NCI-H1417 treated with DMSO at 0.1 percent for 48 hours (cell line): ENCODE results near the gene MGAT5.

Experiments used
- DNase-seq: peaks from one replicate; lab custom pipeline; 2025; lab: John Stamatoyannopoulos, UW

The MGAT5 gene

DNA sequence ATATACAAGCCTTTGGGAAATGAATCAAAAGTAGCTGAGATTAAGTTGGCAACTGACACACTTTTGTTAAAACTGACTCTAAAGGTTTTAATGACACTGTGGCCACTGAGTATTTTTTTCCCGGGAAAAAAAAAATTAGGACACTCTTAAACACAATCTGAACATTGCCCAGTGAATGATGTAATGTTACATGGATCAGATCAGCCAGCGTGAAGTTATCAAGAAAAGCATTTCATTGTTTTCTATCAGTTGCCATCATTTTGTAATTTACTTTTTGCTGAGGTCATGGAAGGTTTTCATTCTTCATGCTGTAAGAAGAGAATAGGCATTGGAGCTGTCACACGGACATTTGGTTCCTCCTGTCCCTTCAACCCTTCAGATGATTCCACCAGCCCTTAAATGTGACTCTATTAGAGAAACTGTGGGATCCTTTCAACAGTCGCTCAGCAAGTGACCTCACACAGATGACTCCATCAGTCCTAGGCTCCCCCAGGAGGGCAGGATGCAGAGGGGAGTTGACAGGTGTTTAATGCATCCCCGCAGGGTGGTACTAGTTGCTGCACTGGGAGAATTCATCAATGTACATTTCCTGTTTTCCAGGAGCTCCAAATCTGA is 164.2 kb downstream of the MGAT5 start:
- DNase-seq = no peak

DNA sequence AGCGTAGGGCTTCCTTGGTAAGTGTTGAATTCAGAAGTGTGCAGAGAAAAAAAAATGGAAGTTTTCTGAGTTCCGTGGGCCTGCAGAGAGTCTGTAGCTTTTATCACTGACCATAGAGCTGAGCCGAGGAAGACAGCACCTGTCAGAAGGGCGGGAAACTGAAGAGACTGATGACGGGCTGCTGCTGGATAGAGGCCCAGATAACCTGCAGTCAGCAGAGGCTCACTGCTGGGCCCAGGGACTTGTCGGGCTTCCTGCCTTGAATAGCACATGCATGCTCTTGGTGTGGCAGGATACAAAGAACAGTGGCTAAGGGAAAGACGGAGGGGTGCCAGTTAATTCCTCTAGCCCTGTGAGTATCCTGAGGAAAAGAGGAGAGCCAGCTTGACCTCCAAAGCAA is 166.4 kb downstream of the MGAT5 start:
- no peak for DNase-seq

DNA sequence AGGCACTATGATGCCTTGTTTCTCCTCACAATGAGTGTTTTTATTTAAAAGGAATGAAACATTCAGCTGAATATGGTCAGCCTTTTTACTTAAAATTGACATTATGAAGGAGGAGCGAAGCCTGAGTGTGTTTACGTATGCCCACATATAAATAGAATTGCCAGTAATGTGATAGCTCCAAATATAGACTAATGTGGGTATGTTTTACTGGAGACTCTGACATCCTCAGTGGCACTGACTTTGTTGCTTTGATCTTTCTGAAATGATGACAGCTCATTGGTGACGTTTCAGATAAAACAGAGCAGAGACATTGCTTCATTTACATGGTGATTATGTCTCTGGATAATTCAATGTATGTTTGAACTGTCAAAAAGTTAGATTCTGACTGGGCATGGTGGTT is 167.0 kb downstream of the MGAT5 start:
- no peak for DNase-seq

DNA sequence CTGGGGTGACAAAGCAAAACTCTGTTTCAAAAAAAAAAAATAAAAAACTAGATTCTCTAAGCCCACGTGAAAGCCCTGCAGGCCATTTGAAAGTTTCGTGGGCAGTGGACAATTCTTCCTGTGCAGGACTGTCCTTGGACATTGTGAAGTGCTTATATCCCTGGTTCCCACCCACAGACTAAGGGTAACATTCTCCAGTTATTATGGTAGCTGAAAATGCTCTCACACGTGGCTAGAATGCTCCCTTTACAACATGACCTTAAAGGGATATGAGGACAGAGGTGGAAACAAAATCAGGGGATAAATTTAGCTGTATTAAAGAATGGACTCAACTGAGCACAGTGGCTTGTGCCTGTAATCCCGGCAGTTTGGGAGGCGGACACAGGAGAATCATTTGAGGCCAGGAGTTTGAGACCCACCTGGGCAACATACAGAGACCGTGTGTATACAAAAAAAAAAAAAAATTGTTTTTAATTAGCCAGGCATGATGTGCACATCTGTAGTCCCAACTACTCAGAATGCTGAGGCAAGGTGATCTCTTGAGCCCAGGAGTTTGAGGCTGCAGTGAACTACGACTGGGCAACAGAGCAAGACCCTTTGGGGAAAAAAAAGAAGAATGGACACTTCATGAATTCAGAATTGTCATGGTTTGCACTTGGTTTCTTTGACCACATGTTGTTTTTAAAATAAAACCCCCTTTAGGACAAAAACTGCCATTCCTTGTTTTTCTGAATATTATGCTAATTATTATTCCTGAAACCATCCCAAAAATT is 167.9 kb downstream of the MGAT5 start:
- DNase-seq = no peak

DNA sequence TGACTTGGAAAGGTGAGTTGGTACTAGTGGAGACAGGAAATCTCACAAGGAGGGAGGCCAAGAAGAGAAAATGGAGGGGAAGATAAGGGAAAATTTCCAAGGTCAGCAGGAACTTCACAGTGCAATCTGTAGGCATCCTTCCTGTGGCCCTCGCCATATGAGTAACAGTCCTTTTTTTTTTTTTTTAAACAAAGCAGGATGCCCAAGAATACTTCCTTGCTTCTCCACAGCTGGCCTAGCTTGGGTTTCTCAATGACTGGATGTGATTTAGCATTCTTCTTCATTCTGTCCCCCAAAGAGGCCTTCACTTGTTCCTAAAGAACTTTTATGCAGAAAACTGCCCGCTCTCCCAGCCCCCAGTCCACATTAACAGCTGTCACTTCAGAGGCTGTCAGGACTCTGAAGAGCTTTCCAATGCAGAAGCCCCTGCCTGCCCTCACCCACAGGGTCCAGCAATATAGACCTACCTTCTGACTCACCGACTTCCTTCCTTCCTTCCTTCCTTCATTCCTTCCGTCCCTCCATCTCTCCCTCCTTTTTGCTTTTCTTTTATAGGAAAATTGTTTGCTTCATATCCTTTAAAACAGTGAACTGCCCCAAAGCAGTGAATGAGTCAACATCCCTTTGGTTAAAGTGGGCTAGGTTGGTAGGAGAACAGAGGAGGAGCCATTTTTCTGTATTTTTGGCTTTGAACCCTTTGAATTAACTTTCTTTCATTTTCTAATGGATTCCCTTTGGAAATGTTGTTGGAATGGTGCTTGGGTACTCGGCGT is 172.0 kb downstream of the MGAT5 start:
- DNase-seq = no peak

DNA sequence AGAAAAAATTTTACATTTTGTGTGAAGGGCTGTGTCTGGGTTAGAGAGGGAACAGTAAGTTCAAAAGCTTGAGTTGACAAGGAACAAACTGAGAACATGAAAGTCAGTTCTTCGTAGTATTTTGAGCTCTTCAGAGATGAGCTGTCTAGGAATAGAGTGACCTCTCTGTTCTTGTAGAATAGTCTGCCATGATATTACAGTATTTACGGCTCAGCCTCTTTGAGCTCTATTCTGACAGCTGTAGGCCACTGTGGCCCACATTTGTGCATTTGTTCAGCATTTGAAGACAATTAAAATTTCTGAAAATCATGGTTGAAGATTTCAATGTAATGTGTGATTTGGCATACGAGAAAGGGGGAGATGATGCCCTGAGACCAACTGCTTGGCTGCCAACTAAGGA is 172.8 kb downstream of the MGAT5 start:
- no peak for DNase-seq

DNA sequence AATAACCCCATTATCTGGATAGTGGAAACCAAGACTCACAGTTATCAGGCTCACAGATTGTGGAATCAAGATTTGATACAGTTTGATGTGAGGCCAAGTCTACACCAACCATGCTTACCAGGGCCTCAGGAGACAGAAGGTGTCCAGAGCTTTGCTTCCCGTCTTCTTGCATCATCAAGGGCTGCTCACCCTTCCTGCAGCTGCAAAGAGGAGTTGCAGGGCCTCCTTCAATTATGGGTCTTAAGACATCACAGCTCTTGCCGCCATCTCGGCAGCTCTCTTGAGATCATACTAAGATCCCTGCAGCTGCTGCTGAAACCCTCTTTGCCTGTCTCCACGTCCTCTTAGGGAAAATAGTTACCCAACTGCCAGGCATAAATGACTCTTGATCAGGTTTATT is 176.0 kb downstream of the MGAT5 start:
- DNase-seq = no peak

DNA sequence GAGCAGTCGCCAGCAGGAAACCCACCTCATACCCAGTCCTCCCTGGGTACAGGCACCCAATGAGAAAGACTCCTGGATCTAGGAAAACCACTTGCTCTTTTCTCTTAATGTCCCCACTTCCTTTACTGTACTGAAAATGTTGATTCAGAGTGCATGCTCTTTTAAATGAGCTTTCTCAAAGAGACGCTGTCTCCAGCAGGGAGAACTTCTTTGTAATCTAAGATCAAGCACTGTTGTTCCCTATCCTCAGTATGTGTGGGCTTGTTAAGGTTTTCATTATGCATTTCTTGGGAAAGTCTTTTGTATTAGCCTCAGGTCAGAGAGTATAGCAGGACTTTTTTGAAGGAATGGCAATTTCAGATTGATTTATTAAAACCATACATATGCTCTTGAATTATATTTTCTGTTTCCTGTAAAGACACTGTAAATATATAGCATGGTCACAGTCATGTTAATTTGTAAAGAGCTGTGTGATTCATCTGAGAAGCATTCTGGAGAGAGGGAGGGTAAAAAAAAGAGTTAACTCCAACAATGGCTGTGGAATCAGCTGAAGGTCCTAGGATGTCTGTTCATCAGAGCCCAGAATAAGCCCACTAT is 178.1 kb downstream of the MGAT5 start:
- DNase-seq = no peak

DNA sequence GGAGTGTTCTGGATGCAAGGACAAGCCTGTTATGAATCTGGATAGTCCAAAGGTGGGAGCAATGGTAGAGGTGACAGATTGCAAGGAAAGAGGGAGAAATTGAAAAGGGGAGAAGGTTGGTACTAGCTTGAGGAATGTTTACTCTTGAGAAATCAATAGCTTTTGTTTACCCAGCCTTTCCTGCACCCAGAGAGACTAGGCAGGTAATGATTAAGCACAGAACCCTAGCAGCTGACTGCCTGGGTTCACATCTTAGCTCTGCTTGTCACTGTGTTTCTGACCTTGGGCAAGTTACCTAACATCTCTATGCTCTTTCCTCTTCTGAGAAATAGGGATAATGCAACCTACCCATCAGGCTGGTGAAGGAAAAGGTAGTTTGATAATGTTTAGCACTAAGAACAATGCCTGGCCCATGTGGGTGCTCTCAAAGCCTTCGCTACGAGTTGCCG is 178.6 kb downstream of the MGAT5 start:
- no peak for DNase-seq

DNA sequence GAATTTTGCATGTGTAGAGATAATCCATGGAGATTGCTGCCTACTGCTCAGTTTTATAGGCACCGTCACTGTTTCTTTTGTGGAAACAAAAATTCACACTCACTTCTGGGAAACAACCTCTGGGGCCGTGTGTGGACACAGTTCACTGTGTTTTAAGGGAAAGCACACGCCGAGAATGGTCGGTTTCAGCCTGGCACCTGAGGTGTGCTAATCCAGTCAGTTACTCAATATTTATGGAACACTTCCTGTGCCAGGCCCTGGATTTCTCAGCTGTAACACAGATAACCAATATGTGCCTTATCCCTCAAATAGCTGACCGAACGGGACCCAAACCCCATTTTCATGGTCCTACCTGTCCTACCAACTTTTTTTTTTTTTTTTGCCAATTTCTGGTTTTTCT is 179.6 kb downstream of the MGAT5 start:
- DNase-seq = no peak

DNA sequence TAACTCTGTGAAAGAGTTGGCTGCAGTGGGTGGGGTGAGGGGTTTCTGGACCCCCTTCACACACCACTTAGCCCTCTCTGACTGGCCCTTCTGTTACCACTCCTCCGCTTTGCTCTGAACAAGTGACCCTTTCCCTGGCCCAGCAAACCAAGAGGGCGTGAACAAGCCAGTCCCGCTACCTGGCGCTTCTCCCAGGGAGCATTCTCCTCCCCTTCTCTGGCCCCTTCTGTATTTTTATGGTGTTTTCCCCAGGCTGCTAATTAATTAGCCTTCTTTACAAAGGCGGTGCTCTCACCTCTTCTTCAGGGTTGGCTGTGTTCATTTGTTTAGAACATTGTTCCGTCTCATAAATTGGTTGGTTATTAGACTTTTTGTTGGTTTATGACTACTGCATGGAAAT is 180.1 kb downstream of the MGAT5 start:
- no peak for DNase-seq

DNA sequence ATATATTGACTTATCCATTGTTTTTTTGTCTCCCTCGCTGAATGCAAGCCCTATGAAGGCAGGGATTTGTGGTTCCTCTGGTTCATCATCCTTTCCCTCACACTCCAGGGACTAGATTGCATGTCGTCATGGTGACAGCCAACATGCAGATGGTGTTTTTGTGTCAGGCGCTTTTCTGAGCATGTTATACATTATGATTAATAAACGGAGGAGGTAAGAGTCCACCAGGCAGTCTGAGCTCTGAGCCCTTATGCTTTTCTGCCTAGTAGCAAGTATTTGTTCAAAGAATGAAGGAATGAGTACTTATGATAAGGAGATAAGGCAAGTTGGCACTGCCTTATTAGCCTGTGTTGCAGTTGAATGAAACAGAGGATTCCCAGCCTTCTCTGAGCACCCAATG is 181.6 kb downstream of the MGAT5 start:
- DNase-seq = no peak

DNA sequence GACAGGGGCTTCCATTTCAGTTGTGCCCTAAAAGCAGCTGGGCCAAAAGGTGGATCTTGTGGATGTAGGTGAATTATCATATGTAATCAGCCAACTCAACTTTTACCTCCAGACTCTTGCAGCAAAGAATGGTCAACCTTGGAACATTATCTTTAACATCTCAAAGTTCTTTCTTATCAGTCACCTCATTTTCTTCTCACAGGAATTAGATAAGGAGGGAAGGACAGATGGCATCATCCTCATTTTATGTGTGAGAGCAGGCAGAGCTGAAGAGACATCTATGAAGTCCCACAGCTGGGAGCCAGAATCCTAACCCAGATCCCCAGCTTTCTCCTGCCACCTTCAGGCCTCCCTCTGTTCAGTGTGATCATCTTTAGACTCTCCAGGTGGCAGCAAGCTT is 182.1 kb downstream of the MGAT5 start:
- DNase-seq = no peak

DNA sequence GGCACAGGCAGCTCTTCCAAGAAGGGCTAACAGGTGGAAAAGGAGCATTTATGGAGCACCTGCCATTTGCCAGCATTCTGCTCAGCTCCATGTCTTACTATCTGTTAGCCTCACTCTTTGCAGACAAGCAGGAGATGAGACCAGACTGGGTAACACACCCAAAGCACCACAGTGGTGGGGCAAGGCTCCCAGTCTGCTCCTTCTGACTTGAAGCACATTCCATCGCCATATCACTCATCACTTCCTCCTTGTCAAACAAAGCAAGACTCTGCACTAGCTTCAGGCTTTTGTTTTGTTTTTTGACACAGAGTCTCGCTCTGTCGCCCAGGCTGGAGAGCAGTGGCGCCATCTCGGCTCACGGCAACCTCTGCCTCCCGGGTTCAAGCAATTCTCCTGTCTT is 182.8 kb downstream of the MGAT5 start:
- no peak for DNase-seq

DNA sequence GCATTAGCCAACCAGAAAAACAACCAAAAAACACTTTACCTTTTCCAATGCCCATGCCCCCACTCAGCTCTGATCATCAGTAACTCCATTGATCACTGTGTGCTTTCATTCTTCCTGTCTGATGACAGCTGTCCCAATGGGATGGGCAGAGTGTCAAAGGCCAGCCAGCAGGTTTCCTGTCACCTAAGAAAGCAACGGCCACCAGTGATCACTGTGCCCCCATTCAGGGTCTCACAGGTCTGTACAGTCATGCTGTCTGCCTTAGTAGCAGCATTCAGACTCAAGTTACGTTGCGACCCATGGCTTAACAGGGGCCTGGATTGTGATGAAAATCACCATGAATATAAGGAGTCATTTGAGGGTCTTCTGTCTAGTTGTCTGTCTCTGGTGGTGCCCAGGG is 184.5 kb downstream of the MGAT5 start:
- no peak for DNase-seq

DNA sequence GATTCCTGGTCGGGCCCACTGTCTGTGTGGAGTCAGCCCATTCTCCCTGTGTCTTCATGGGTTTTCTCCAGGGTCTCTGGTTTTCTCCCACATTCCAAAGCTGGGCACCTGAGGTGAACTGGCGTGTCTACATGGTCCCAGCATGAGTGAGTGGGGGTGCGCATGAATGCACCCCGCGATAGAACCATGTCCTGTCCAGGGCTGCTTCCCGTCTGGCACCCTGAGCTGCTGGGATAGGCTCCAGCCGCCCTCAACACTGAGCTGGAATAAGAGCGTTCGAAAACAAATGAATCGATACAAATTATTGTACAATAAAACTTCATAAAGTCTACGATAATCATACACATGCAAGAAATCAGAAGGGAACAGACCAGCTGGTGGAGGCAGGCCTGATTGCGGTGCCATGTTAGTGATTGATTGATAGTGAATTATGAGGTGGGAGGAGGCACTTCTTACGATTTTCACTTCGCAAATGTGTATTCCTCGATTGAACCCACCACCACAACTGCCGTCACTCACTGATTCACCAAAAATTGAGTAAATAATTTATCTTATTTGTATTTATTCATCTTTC is 186.6 kb downstream of the MGAT5 start:
- no peak for DNase-seq

DNA sequence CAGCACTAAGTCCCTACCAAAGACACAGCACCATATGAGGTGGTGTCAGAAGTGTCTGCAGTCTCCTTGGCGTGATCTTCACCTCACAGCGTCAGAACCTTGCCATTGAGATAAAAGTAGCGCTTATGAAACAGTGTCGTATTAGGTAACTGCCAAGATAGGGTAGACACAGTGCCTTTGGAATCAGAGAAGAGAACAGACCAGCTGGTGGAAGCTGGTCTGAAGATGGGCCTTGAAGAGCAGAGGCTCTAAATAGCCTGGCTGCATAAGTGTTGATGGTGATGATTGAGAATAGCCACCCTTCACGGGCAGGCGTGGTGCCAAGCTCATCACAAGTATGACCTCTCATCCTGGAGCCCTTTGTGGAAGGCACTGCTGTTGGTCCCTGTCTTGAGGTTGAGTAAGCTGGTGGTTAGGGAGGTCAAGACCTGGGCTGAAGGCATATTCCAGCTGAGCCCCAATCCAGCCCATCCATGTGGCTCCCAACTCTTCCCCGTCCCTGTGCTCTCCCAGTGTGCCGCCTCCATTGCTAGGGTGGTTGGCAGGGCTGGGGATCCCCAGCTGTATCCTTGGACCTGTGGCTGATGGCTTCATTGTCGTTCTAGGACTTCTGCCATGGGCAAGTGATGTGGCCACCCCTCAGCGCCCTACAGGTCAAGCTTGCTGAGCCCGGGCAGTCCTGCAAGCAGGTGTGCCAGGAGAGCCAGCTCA is 187.4 kb downstream of the MGAT5 start:
- no peak for DNase-seq

DNA sequence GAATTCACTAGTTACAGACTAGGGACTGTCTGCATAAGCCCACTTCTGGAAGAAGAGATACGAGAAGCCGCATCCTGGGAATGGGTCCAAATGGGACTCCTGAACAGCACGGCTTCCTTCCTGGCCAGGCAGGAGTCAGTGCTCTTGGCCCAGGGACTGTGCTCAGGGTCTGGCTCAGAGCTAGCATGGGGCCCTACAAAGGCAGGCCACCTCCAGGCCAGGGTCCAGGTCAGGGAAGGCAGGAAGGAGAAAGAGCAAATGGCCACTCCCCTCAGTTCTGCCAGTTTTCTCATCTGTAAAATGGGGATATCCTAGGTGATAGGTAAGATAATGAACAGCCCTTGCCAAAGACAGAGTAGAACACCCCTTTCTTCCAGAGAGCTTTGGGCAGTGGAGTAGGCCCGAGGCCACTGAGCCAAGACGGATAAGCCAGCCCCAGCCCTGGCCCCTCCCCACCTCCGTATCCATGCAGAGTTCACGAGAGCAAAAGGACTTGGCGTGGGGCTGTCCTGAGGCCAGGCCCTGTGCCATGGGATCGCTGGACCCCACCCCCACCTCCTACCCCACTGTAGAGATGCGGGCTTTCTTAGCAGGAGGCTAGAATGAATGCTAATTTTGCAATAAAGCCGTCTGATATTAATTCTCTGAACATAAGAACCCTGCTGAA is 190.1 kb downstream of the MGAT5 start:
- no peak for DNase-seq

DNA sequence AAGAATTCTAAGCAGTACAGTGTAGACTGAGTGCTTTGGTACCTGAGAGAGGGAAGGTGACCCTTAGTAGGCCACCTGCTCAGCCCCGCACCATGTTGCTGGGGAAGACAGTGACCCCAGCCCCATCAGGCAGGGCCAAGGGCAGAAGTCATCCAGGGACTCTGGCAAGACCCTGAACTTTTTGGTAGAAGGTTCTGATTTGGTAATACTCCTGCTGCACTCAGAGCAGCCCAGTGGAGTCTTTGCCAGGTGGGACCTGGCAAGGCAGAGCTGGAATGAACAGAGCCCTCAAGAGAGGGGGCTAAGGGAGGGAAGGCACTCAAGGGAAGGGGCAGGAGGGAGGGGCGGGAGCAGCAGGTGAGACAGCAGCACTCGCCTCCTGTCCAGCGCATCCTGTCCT is 191.2 kb downstream of the MGAT5 start:
- no peak for DNase-seq

DNA sequence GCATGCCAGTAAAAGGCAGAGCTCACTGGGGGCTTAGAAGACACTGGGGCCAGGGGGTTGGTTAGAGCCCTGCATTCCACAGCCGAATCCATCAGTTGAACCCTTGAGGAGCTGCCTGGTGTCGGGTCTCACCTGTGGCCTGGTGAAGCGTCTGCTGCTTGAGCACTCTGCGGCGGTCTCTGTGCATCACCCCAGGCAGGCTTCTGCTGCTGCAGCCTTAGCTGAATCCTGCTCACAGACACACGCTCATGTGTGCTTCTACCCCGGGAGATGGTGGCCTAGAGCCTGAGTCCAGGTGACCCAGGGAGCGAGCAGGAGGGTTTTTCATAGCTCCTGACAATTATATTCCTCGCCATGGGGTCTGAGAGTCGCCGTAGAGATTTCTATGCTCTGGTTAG is 192.1 kb downstream of the MGAT5 start:
- no peak for DNase-seq

DNA sequence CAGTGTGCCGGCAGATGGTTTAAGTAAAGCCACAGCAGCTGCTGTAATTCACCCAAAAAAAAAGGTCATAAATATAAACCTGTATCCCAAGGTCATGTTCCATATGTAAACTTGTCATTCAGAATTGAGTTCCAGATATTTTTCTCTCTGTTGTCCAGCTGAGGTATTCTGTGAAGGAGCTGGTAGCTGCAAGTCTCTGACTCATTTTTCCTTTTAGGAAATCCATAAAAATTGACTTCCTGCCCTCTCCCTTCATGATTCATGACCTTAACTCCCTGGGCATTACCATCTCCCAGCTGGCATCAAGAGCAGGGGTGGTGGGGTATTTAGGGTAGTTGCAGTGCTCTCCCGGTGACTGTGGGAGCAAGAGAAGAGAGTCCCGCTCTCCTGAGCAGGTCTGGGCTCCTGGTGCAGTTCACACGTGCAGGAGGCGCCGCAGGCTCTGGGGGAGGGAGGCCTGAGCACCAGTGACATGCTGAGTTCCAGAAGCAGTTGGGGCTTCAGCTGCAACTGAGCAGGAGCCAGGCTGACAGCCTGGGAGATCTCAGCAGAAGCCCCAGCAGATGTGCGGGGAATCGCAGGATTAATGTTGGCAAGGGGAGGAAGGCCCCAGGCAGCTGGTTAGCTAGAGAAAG is 192.6 kb downstream of the MGAT5 start:
- no peak for DNase-seq
